Activated gamma-delta T cell (primary cell): ENCODE data around the gene SNX13.
"Not testable (repeated sequence)": the region's sequence is repeated elsewhere in the genome, so short reads cannot be mapped to it uniquely, and the experiment has no call there.

ENCODE experiments used
- DNase-seq: peaks from one replicate; lab custom pipeline; 2025; lab: John Stamatoyannopoulos, UW

The SNX13 gene

DNA sequence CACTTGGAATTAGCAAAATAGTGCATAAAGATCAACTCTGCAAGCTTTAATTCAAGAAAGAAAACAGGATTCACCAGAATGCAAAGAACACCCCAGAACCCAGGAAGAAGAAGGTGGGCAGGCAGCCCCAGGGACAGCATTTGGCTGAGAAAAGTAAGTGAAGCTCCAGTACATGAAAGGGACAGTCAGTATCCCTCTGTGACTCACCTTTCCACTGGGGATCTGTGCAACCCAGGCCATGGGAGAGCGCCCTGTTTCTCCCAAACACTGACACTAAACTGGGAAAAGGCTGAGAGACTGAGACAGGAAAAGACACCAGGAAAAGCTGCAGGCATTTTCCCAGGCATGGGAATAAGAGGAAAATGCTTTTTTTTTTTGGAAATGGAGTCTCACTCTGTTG is 28.2 kb downstream of the SNX13 start:
- no peak for DNase-seq

DNA sequence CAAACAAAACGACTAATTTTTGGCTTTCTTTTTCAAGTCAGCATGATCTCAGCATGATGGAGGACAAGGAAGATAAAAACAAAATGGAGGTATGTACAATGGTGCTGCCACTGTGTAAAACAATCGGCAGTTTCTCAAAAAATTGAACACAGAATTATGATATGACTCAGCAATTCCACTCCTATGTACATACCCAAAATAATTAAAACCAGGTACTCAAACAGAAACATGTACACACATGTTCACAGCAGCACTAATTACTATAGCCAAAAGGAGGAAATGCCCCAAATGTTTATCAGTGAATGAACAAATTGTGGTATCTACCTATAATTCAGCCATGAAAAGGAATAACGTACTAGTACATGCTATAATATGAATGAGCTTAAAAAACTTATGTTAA is 29.9 kb downstream of the SNX13 start:
- no peak for DNase-seq

DNA sequence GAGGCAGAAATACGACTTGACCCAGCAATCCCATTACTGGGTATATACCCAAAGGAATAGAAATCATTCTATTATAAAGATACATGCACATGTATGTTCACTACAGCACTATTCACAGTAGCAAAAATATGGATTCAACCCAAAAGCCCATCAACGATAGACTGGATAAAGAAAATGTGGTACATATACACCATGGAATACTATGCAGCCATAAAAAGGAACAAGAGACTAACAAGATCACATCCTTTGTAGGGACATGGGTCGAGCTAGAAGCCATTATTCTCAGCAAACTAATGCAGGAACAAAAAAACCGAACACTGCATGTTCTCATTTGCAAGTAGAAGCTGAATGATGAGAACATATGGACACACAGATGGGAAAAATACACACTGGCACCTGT is 31.0 kb downstream of the SNX13 start:
- not testable (repeated sequence) for DNase-seq

DNA sequence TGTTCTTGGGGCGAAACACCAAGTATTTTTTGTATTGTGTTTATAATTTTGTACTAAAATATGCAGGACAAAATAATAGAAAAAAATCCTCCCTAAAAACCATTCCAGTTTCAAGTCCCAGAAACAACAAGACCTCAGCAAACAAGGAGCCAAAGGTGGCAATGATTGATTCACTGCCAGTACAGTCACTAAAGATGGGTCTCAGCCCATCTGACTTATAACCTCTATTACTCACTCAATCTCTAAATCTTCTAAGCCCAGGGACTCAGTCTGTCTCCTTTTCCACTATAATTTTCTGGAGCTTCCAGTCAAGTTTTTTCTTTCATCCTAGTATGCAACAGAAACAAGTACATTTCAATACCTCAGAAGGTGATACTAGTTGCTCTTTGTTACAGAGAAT is 33.3 kb downstream of the SNX13 start:
- no peak for DNase-seq

DNA sequence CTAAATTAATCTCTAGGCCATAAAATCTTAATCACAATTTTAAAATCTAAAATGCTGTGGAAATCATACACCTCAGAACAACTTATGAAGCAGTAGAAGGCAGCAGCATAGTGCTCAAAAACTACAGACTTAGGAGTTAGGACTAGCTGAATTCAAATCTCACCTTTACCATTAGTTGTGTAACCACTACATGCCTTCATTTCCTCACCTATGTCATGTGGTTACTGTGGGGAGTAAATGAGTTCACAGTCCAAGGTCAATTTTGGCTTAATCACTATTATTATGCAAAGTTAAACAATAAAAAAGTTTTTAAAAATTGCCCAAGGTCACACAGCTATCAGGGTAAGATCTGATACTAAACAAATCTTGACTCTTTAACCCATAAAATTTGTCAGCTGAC is 37.0 kb downstream of the SNX13 start:
- no peak for DNase-seq

DNA sequence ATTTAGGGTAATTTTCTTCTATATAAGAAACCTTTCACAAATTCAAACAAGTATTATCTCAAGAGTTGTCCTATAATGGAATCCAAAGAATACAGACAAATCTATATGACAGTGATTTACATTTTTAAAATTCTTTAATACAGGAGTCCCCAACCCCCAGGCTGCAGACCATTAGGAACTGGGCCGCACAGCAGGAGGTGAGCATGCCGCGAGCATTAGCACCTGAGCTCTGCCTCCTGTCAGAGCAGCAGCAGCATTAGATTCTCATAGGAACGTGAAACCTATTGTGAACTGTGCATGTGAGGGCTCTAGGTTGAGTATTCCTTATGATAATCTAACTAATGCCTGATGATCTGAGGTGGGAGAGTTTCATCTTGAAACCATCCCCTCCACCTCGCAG is 37.7 kb downstream of the SNX13 start:
- DNase-seq = no peak

DNA sequence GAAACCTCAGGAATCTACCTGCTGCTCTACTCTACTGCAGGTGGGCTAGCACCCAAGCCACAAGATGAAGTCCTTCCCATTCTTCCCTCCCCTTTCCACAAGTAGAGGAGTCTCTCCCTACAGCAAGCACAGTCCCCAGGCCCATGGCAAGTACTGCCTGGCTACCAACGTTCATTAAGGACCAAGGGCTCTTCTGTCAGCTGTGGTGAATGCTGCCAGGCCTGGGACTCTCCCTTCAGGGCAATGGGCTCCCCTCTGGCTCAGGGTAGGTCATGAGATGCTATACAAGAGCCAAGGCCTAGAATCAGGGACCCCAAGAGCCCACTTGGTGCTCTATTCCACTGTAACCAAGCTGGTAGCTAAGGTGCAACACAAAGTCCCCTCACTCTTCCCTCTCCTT is 39.8 kb downstream of the SNX13 start:
- no peak for DNase-seq

DNA sequence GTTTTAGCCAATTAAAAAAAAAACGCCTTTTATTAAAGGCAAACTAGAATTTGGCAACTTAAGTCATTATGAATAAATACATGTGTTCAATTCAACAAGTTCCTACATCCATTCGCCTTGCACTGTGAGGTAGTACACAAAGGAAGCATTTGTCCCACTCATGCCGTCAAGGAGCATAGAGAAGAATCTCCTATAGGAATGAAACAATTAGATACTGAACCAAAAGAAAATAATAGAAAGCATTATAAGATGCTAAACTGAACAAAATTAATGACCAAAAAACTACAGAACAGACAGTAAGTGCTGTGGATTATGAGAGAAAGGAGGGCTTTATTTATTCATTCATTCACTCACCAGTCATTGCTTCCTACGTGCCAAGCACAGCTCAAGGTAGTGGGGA is 42.2 kb downstream of the SNX13 start:
- DNase-seq = no peak

DNA sequence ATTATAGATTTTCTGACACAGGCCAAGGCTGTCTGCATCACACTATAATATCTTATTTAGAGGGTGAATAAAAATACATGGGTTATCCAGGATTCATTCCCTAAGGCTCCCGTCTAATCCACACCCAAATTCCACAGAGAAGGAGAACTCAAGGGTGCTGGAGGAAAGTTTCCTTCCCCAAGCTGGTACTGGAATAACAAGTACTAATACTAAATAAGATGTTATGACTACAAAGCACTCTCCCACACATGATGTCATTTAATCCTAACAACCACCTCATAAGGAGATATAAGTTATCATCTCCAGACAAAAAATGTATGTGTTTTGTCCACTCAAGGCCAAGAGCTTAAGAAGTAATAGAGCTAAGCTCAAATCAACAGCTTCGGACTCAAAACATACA is 53.0 kb downstream of the SNX13 start:
- DNase-seq = no peak

DNA sequence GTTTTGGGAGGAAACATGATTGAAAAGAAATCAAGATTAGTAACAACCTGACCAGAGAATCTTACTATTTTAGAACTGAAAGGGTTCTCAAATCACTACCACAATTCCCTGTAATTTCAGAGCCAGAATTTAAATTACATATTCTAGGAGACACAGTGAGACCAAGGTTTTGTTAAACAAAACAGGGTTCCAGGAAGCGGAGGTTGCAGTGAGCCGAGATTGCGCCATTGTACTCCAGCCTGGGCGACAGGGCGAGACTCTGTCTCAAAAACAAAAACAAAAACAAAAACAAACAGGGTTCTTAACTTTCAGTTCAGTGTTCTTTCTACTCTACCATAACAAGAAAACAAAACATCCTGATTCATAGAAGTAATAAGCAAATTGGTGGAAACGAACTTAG is 57.6 kb downstream of the SNX13 start:
- DNase-seq = no peak

DNA sequence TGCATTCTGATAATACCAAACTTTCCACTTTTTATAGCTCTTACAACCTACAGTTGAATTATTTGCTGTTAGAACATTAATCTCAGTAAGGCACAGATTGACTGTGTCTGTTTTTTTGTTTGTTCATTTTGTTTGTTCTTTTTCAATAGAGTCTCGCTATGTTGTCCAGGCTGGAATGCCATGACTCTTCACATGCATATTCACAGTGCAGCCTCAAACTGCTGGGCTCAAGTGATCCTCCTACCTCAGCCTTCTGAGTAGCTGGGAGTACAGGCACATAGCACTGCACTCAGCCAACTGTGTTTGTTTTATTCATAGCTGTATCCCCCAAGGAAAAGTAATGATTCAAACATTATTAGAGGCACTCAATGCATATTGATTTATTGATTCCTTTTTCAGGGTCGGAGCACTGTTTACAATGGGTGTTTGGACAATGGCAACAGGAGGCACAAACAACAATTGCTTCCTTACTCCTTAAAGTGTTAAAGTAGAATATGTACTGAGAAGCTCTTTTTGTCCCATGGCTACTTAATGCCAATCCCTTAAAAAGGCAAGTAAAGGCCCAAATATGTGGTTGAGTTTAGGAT is 61.1 kb downstream of the SNX13 start:
- no peak for DNase-seq

DNA sequence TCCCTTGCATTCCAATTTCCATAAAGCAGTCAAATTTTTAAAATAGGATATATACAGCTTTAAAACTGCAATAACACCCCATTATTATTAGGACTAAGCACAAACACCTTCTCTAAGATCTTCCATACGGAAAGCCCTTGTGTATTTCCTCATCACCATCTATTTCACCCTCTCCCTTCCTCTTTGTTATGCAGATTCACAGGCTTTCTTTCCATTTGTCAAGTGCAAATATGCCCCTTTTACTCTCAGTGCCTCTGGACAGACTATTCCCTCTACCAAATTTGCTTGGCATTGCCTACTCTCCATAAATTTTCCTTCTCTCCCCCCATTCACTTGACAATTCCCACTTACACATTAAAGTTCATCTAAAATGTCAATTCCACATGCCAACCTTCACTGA is 61.7 kb downstream of the SNX13 start:
- DNase-seq = no peak

DNA sequence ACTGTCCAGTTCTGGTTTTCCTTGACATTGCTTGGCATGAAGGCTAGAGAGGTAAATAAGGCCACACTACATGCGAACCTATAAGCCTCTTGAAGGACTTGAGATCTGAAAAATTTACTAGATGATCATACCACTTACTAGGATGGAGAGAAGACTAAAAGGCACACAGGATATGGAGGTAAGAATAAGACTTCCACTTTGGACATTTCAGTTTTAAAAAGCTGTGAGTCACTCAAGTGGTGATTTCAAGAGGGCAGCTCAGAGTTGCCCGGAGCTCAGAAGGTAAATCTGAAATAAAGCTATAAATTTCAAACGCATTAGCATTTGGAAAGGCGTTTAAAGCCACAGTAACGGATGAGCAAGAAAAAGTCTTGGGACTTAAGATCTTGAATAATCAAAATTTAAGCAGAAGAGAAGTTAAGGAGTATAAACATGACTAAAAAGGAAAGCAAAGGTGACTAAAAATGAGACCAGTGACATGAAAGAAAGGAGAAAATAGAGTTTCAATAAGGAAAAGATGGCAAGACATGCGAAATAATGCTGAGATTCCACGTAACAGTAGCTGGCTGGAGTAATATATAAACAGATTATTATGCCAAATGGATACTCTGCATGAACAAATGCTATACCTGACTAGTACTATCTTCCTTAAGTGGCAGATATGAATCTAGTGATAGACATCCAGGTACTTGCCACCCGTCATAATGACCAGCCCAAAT is 68.3 kb downstream of the SNX13 start:
- no peak for DNase-seq

DNA sequence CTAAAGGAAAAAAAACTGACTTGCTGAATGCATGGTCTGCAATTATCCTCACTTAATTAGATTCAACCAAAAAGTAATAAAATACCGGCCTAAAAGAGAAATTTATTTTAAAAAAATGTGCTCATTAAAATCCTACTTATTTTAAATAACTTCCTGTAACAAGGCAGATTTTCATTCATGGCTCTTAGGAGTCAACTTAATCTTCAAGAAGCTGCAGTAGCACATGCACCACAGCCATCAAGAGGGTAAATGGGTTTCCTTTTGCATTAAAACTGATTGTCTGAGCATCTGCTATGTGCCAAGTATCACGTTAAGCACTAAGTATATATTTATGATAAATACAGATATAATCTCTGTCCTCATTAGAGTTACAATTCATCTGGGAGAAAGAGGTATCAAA is 69.9 kb downstream of the SNX13 start:
- no peak for DNase-seq

DNA sequence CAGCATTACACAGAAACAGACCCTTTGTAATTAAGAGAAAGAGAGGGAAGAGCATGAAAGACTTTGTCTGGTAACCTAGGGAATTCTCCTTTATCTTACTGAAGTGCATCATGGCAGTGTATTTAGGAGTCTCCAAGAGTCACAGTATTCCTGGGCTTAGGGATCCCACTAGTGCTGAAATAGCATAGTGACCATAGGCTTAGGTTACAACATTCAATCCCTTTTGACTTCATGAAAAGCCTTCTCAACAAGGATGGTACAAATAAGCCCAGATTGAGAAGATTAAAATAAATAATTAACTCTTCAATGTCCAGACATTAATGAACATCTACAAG is 76.5 kb downstream of the SNX13 start:
- no peak for DNase-seq

DNA sequence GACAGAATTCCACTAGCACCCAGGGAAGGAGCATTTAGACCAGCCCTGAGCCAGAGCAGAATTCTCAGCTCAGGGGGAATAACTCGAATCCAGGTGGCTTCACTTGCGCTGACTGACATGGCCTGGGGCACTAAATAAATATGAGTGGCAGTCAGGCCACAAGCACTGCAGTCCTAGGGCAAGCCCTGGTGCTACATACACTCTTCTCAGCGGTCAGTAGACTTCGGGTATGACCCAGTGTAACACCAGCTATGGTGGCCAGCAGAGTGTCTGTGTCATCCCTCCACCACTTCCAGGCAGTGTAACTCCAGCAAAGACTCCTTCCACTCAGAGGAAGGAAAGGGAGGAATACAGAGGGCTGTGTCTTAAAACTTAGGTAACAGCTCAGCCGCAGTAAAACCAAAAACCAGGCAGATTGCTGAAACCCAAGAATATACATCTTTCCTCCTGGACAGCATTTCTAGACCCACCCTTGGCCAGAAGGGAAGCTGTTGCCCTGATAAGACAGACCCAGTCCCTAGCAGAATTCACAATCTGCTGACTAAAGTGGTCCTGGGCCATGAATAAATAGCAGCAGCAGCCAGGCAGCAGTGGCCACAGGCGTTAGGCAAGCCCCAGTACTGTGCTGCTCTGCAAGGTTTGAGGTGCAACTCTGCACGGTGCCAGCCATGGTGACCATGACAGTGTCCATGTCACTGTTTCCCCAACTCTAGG is 77.0 kb downstream of the SNX13 start:
- no peak for DNase-seq

DNA sequence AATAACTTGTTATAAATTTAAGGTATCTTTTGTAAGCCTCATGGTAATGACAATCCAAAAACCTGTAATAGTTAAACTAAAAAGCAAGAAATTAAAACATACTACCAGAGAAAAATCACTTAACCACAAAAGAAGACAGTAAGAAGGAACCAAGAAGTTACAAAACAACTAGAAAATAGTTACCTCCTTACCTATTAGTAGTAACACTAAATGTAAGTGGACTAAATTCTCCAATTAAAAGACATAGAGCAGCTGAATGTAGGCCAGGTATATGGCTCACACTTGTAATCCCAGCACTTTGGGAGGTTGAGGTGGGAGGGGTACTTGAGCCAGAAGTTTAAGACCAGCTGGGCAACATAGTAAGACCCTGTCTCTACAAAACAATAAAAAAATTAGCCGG is 84.0 kb downstream of the SNX13 start:
- no peak for DNase-seq

DNA sequence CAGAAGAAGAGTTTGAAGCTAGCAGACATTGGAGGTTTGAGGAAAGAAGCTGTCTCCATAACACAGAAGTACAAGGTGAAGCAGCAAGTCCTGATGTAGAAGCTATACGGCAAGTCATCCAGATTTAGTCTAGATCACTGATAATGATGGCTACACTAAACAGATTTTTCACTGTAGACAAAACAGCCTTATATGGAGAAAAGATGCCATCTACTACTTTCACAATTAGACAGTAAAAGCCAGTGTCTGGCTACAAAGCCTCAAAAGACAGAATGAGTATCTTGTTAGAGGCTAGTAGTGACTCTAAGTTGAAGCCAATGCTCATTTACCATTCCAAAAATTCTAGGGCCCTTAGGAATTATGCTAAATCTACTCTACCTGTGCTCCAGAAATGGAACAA is 85.1 kb downstream of the SNX13 start:
- DNase-seq = no peak

DNA sequence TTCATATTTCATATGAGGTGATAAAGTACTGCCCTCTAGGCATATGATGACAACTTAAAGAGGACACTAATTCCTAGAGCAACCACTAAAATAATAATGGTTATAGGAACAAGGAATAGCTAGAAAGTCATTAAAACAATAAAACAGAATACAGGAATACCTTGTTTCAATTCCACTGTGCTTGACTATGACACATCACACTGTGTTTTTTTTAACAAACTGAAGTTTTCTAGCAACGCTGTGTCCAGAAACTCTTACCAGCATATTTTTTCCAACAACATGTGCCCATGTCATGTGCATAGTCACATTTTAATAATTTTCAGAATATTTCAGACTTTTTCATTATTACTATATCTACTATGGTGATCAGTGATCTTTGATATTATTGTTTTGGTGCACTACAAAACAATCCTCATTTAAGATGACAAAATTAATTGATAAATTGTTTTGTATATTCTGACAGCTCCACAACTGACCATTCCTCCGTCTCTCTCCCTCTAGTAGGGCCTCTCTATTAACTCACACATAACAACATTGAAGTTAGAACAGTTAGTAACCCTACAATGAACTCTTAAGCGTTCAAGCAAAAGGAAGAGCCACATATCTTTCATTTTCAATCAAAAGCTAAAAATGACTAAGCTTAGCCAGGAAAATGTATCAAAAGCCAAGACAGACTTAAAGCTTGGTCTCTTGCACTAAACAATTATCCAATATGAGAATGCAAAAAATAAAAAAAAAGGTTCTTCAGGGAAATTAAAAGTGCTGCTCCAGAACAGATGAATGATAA is 85.8 kb downstream of the SNX13 start:
- no peak for DNase-seq

DNA sequence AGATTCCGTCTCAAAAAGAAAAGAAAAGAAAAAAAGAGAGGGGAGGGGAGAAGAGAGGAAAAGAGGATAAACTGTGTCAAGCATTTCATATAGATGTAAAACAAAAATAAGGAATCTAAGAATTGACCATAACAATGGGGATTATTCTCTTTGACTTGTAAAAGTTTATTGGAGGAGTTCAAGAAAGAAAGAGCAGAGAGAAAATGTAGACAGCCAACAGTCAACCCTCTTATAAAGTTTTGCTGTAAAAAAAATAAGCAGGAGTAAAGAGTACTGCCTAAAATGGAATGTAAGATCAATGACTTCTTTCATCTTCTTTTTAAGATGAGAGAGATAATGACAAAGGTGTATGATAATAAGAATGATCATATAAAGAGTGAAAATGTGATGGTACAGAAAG is 87.9 kb downstream of the SNX13 start:
- no peak for DNase-seq

DNA sequence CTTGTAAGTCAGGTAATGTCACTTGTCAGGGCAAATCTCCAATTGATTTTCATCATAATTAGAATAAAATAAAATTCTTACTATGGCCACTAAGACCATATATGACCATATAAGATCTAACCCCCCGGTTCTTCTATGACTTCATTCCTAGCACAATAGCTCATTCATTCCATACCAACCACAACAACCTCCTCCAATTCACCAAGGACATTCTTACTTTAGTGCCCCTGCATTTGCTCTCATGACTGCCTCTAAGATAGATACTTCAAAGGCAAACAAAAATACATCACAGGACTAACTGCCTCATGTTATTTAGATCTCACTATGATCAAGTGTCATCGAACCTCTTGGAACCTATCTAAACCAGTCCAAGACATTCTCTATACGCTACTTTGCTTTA is 90.8 kb downstream of the SNX13 start:
- no peak for DNase-seq

DNA sequence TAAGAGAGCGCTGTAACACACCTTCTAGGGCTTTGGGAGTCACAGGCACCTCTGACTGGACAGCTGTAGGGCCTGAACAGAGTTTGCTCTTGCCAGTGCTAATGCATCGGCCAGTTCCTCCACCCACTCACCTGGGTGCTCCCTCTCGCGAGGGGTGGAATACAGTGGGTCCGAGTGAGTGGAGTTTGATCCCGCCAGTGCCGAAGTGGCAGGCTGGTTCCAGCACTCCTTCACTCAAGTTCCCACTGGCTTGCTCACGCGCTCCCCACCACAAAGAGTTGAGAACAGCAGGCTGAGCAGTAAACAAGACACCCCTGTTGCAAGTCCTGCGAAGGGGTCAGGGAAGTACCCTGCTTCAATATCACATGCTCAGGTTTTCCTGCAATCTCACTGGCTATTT is 91.8 kb downstream of the SNX13 start:
- DNase-seq = no peak

DNA sequence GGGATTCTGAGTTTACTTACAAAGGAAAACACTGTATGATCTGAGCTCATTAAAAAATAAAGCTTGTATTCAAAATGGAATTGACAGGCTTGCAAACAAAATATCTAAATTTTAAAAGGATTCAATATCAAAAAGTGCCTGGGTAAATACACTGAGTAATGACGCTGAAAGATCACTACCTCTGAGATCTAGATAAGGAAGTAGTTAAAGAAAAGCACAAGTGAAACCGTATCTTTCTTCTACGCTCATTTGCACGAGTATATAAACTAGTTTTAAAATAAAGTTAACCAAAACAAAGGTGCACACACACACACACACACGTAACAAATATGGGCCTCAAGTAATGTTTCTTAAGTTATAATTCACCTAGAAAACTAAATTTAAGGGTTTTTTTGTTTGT is 93.4 kb downstream of the SNX13 start:
- no peak for DNase-seq
